Sigmoid colon (tissue), 4 donors: ENCODE results near the gene ACSS2.

Source experiments
- CTCF ChIP-seq, 4 experiments: fragments of 450-650 bp in 3 of 4; fragments of 200-600 bp in 1 of 4; IDR thresholded peaks; one replicate each; pipeline ENCODE4 v1.5.1; 2016 to 2019; ENCODE audit warnings: antibody characterized with exemption in 4 of 4, mild to moderate bottlenecking in 3 of 4, moderate library complexity in 2 of 4
- EP300 ChIP-seq, 4 donors: sonication (generic); formaldehyde crosslinking; IDR thresholded peaks; one replicate each; pipeline ENCODE4 v1.6.1; 2017; ENCODE audit warnings: antibody characterized with exemption in 4 of 4
- POLR2A ChIP-seq, 2 donors: fragments of 450-650 bp; IDR thresholded peaks; one replicate each; pipeline ENCODE4 v1.6.1; 2016; ENCODE audit warnings: antibody characterized with exemption in 2 of 2, mild to moderate bottlenecking in 2 of 2, moderate library complexity in 2 of 2
- POLR2AphosphoS5 ChIP-seq, 4 donors: sonication (generic); formaldehyde crosslinking; IDR thresholded peaks; one replicate each; pipeline ENCODE4 v1.6.1; 2017; ENCODE audit warnings: antibody characterized with exemption in 4 of 4

GRCh38 chr20:34862724-34863123 is 13.7 kb upstream of the ACSS2 start:
- TF ChIP-seq POLR2AphosphoS5 (IDR thresholded peaks at IDR 0.05) (no peak), CTCF (IDR thresholded peaks at IDR 0.05) (no peak), POLR2A (IDR thresholded peaks at IDR 0.05) (no peak), EP300 (IDR thresholded peaks at IDR 0.05) (no peak)
